GM12878 (cell line): ENCODE measurements around the gene FBXW9. TPM values are rescaled to one million over a fixed set of nuclear protein-coding genes. Genes with fewer than 3 reads are reported as not detected.
"Not testable (repeated sequence)": the region's sequence is repeated elsewhere in the genome, so short reads cannot be mapped to it uniquely, and the experiment has no call there.

Experiments used
- ATAC-seq: fragments of 200-7000 bp; cut with Tn5 transposase; 3 replicates; pipeline ENCODE4 v1.9.1; 2020; ENCODE audit warnings: mild to moderate bottlenecking, moderate library complexity
- BruUV-seq: library from RNA; stranded (reverse); fragments of 400-500 nt; replicated peaks from 2 replicates; lab custom pipeline; 2021; lab: Mats Ljungman, UMichigan
- CTCF ChIA-PET: fragments of 300-600 bp; sonication (Branson Sonifier 250); formaldehyde crosslinking; extraction: SDS; loops from one replicate; lab custom pipeline; 2021; ENCODE audit warnings: inconsistent platforms; lab: Yijun Ruan, JAX
- POLR2A ChIA-PET: fragments of 350-600 bp; formaldehyde crosslinking; extraction: SDS; loops from one replicate; lab custom pipeline; 2021; ENCODE audit warnings: inconsistent platforms; lab: Charles Lee
- RAD21 ChIA-PET: fragments of 300-600 bp; sonication (Branson Sonifier 250); formaldehyde crosslinking; loops from one replicate; lab custom pipeline; 2023; ENCODE audit warnings: antibody characterized with exemption; ENCODE audit not compliant: unreplicated experiment; lab: Charles Lee
- SMC1A ChIA-PET: fragments of 300-600 bp; sonication (Branson Sonifier 250); formaldehyde crosslinking; loops from one replicate; lab custom pipeline; 2023; ENCODE audit not compliant: unreplicated experiment, uncharacterized antibody; lab: Charles Lee
- DNase-seq: peaks from one replicate; pipeline ENCODE4 v3.0.0-alpha.2; 2011; ENCODE audit warnings: low read depth, low spot score
- FAIRE-seq: peaks from 3 replicates; lab custom pipeline; 2011; peaks lifted over from hg19 to GRCh38; lab: Jason Lieb, UNC
- H2AFZ ChIP-seq: 2 replicates; pipeline ENCODE4 v1.6.0; 2011; ENCODE audit warnings: low read depth, low read length, control low read depth; ENCODE audit not compliant: control insufficient read depth
- H3K27ac ChIP-seq: 2 replicates; pipeline ENCODE4 v1.5.1; 2011; ENCODE audit warnings: control low read depth; ENCODE audit not compliant: control insufficient read depth, insufficient read depth
- H3K27me3 ChIP-seq, 2 experiments: replicated peaks in 1 of 2; 2 replicates each; pipeline versions ENCODE4 v1.6.0 to v1.6.1; 2011; ENCODE audit warnings: low read length in 1 of 2; ENCODE audit not compliant: control insufficient read depth in 2 of 2, insufficient read depth in 2 of 2
- H3K36me3 ChIP-seq, 2 experiments: 2 replicates each; pipeline ENCODE4 v1.5.1; 2011; ENCODE audit warnings: low read length in 1 of 2; ENCODE audit not compliant: control insufficient read depth in 2 of 2, insufficient read depth in 2 of 2
- H3K4me1 ChIP-seq: 2 replicates; pipeline ENCODE4 v1.6.1; 2011; ENCODE audit warnings: mild to moderate bottlenecking, low read length, moderate library complexity, mixed read lengths; ENCODE audit not compliant: control insufficient read depth, insufficient read depth
- H3K4me2 ChIP-seq: 2 replicates; pipeline ENCODE4 v1.6.0; 2011; ENCODE audit warnings: control low read depth; ENCODE audit not compliant: control insufficient read depth, insufficient read depth
- H3K4me3 ChIP-seq: fragments of 200-600 bp; sonication (generic); 2 replicates; pipeline ENCODE4 v1.5.1; 2016
- H3K79me2 ChIP-seq: 2 replicates; pipeline ENCODE4 v1.6.0; 2011; ENCODE audit warnings: low read length; ENCODE audit not compliant: control insufficient read depth, insufficient read depth
- H3K9ac ChIP-seq: 2 replicates; pipeline ENCODE4 v1.8.0; 2011; ENCODE audit warnings: low read length, control low read depth, mixed read lengths; ENCODE audit not compliant: control insufficient read depth, insufficient read depth
- H3K9me3 ChIP-seq: replicated peaks from 3 replicates; pipeline ENCODE4 v1.5.1; 2011; ENCODE audit warnings: mild to moderate bottlenecking, low read length; ENCODE audit not compliant: control insufficient read depth, insufficient read depth
- H4K20me1 ChIP-seq: 2 replicates; pipeline ENCODE4 v1.6.0; 2011; ENCODE audit not compliant: control insufficient read depth, insufficient read depth
- JUND ChIP-seq: IDR thresholded peaks from 2 replicates; pipeline ENCODE4 v1.6.1; 2012; ENCODE audit warnings: low read depth, mild to moderate bottlenecking, low read length, improper control_type of control experiment, moderate library complexity
- WGBS: methylation state at CpG from one replicate; pipeline ENCODE4 v1.1.6; 2016; ENCODE audit warnings: low lambda C conversion rate; ENCODE audit not compliant: insufficient replicate concordance, insufficient coverage; ENCODE audit errors: missing lambda C conversion rate; 5-methylcytosine and 5-hydroxymethylcytosine counted together
- in situ Hi-C: fragments of 300-500 bp; cut with MboI; formaldehyde crosslinking; loops from 9 replicates; pipeline ENCODE4 v1.14.3; 2018; ENCODE audit warnings: mixed read lengths
- intact Hi-C: fragments of 100-400 bp; cut with micrococcal nuclease; formaldehyde crosslinking; loops from one replicate; pipeline ENCODE4 v1.14.2; 2022; ENCODE audit not compliant: unreplicated experiment
- polyA plus RNA-seq, 11 experiments: library from polyadenylated mRNA; depleted of rRNA in 4 of 11; unstranded in 6 of 11; stranded (reverse) in 5 of 11; fragments of >200 nt; fragmentation: Nextera tagmentation in 4 of 11; fragmentation: Illumina TruSeq in 1 of 11; extraction: Ambion mirVana in 4 of 11; extraction: Trizol in 1 of 11; gene quantifications; 1 replicate in 1 of 11; 2 replicates in 10 of 11; pipeline versions ENCODE4 v1.2.1 to v1.2.3, GENCODE V29; 2011 to 2016; ENCODE audit warnings: inconsistent platforms in 2 of 11, missing spikeins in 2 of 11, low read depth in 1 of 11
- total RNA-seq, 4 experiments: library from RNA; depleted of rRNA in 3 of 4; stranded (reverse); fragments of >200 nt in 3 of 4; fragmentation: Illumina TruSeq in 1 of 4; extraction: Trizol in 1 of 4; gene quantifications; 2 replicates each; pipeline versions ENCODE4 v1.2.1 to v1.2.3, GENCODE V29; 2013 to 2021
- TF ChIP-seq, protein P1 (sequence below): IDR thresholded peaks from 2 replicates; pipeline ENCODE4 v1.6.1; 2011; ENCODE audit warnings: borderline replicate concordance, low read depth, mild to moderate bottlenecking, moderate library complexity, mixed read lengths, low read length; ENCODE audit not compliant: insufficient read depth; ENCODE audit errors: extremely low read length
- TF ChIP-seq, protein P2 (sequence below): fragments of 450-650 bp; IDR thresholded peaks from 2 replicates; pipeline ENCODE4 v1.6.1; 2017; ENCODE audit warnings: mild to moderate bottlenecking, low read depth, inconsistent platforms; ENCODE audit not compliant: poor library complexity, severe bottlenecking

Gene FBXW9
- total and polyA plus RNA-seq, 10 of the 15 experiments (the other 5 are each of a cell fraction or from before 2014, with no cell fraction given), result 0.21 to 14.8 (median 7.3) TPM

DNA sequence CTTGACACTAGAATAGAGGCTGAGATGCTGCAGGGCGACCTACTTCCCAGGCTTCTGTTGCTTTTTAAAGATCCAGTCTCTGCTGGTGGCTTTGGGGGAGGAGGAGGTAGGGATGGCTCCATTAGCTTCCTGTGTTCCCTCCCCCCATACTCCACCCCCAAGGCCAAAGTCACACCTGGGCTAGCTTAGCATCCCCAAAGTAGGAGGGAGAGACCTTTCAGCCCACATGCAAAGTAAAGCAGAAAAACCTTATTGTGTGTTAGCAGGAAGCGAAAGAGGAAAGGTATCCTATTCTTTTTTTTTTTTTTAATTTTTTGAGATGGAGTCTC is 30.5 kb upstream of the FBXW9 start (continued):
- TF ChIP-seq, protein P1, sequence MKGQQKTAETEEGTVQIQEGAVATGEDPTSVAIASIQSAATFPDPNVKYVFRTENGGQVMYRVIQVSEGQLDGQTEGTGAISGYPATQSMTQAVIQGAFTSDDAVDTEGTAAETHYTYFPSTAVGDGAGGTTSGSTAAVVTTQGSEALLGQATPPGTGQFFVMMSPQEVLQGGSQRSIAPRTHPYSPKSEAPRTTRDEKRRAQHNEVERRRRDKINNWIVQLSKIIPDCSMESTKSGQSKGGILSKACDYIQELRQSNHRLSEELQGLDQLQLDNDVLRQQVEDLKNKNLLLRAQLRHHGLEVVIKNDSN, result no peak
- no peak for TF ChIP-seq JUND
- TF ChIP-seq, protein P2, sequence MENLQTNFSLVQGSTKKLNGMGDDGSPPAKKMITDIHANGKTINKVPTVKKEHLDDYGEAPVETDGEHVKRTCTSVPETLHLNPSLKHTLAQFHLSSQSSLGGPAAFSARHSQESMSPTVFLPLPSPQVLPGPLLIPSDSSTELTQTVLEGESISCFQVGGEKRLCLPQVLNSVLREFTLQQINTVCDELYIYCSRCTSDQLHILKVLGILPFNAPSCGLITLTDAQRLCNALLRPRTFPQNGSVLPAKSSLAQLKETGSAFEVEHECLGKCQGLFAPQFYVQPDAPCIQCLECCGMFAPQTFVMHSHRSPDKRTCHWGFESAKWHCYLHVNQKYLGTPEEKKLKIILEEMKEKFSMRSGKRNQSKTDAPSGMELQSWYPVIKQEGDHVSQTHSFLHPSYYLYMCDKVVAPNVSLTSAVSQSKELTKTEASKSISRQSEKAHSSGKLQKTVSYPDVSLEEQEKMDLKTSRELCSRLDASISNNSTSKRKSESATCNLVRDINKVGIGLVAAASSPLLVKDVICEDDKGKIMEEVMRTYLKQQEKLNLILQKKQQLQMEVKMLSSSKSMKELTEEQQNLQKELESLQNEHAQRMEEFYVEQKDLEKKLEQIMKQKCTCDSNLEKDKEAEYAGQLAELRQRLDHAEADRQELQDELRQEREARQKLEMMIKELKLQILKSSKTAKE, result no peak

DNA sequence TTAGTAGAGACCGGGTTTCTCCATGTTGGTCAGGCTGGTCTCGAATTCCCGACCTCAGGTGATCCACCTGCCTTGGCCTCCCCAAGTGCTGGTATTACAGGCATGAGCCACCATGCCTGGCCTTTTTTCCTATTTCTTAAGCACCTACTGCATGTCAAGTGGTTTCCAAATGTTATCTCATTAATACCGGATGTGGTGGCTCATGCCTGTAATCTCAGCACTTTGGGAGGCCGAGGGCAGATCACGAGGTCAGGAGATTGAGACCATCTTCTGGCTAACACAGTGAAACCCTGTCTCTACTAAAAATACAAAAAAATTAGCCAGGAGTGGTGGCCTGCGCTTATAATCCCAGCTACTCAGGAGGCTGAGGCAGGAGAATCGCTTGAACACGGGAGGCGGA is 29.2 kb upstream of the FBXW9 start:
- H3K4me3 ChIP-seq, H3K4me1 ChIP-seq, in situ Hi-C loops, DNase-seq, H3K9ac ChIP-seq, H3K27me3 ChIP-seq, intact Hi-C loops, RAD21 ChIA-PET, ATAC-seq, H4K20me1 ChIP-seq, H3K9me3 ChIP-seq, H2AFZ ChIP-seq, FAIRE-seq, H3K27ac ChIP-seq, BruUV-seq, H3K4me2 ChIP-seq: not testable (repeated sequence)
- WGBS, result 100% methylated on average over 10 of the region's 10 CpGs
- Histone ChIP-seq H3K36me3 (peaks cover 18% of the 10 kb centered on the region in 2 experiments; a peak in 3 of 4 replicates), H3K79me2 (peaks cover 33% of the 10 kb centered on the region)
- CTCF ChIA-PET, result interaction anchor here (0.9 kb wide), 1 partner anchor 10 kb away, joined by 3 read pairs; no protein-coding TSS in a partner anchor
- POLR2A ChIA-PET, result interaction anchor here (0.7 to 6.8 kb wide), 2 partner anchors 8 to 35 kb away, joined by 5 to 58 read pairs; partner anchors contain the start of gene TRIR
- SMC1A ChIA-PET, result interaction anchor here (5.1 kb wide), 1 partner anchor 8 kb away, joined by 28 read pairs; the partner anchor contains the start of gene TRIR
